ENCODE data around the gene IKZF3.

DNA sequence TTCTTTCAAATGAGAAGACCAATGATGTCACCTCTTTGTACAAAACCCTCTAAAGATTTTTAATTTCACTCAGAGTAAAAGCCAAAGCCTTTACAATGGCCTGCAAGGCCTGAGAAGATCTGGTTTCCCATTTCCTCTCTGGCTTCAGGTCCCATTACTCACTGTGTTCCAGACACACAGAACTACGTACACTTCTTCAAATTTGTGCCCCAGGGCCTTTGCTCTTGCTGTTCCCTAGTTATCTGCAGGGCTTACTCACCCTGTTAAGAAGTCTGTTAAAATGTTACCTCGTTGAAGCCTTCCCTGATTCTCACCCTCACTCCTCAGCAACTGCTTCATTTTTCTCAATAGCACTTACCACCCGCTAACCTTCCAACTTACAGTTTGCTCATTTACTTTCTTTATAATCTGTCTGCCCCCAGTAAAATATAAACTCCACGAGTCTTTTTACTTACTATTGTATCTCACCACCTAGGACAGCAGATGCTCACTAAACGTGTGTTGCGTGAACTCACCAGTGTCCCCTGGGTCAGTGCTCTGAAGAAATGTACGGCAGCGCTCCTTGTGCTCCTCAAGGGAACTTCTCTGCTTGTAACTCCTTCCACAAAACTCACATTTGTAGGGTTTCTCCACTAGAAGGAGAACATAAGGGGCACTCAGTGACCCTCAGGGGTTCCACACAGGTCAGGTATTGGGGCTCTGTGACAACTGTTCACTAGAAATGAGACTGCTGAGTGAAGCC lies 76.2 kb downstream of the IKZF3 start:
- TF ChIP-seq POLR2AphosphoS5 (IDR thresholded peaks at IDR 0.05) (no peak), POLR2A (IDR thresholded peaks at IDR 0.05) (no peak)
- TF ChIP-seq, protein P1, sequence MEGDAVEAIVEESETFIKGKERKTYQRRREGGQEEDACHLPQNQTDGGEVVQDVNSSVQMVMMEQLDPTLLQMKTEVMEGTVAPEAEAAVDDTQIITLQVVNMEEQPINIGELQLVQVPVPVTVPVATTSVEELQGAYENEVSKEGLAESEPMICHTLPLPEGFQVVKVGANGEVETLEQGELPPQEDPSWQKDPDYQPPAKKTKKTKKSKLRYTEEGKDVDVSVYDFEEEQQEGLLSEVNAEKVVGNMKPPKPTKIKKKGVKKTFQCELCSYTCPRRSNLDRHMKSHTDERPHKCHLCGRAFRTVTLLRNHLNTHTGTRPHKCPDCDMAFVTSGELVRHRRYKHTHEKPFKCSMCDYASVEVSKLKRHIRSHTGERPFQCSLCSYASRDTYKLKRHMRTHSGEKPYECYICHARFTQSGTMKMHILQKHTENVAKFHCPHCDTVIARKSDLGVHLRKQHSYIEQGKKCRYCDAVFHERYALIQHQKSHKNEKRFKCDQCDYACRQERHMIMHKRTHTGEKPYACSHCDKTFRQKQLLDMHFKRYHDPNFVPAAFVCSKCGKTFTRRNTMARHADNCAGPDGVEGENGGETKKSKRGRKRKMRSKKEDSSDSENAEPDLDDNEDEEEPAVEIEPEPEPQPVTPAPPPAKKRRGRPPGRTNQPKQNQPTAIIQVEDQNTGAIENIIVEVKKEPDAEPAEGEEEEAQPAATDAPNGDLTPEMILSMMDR (IDR thresholded peaks at IDR 0.05), result no peak
